Measurements from ENCODE around the gene C16orf78. TPM values are rescaled to one million over a fixed set of nuclear protein-coding genes. Genes with fewer than 3 reads are reported as not detected.

Gene C16orf78
- total RNA-seq, 2 donors from 2014 or later = not detected

- no peak for ATAC-seq (replicated peaks)
- no peaks in the 10 kb centered on the region for H3K27me3 Mint-ChIP-seq
- no peak overlapping the region for H3K27ac Mint-ChIP-seq
- H3K4me3 Mint-ChIP-seq = no peak overlapping the region
- H3K4me1 Mint-ChIP-seq = no peaks in the 10 kb centered on the region
- H3K36me3 Mint-ChIP-seq (ENCODE audit: low read depth) = no peaks in the 10 kb centered on the region
- H3K9me3 Mint-ChIP-seq = no peaks in the 10 kb centered on the region
Measured at GRCh38 chr16:49443576-49443975, 70.0 kb downstream of the C16orf78 start.

- H3K27me3 Mint-ChIP-seq = no peaks in the 10 kb centered on the region
- H3K27ac Mint-ChIP-seq = no peak overlapping the region
Measured at GRCh38 chr16:49446805-49447204, 73.2 kb downstream of the C16orf78 start.

More at GRCh38 chr16:49446805-49447204, 73.2 kb downstream of the C16orf78 start:
- no peaks in the 10 kb centered on the region for H3K4me1 Mint-ChIP-seq
- ATAC-seq (replicated peaks) = no peak
- H3K4me3 Mint-ChIP-seq = no peak overlapping the region
- no peaks in the 10 kb centered on the region for H3K9me3 Mint-ChIP-seq
- H3K36me3 Mint-ChIP-seq (ENCODE audit: low read depth) = no peaks in the 10 kb centered on the region

Other genes starting within 250 kb of the C16orf78 start
- gene CBLN1, start 92.0 kb upstream of the C16orf78 start, total RNA-seq = not detected

Measured in activated T-helper 17 cell treated with anti-CD3 and anti-CD28 coated beads, Interleukin-2, amount 50 U/mL, for 72 hours (primary cell).